GM12878 (cell line): ENCODE data around the gene DDX10. TPM values are rescaled to one million over a fixed set of nuclear protein-coding genes. Genes with fewer than 3 reads are reported as not detected.

Source experiments
- CBFB ChIP-seq: IDR thresholded peaks from 2 replicates; pipeline ENCODE4 v1.6.1; 2016; ENCODE audit warnings: antibody characterized with exemption, low read depth
- GABPA ChIP-seq: IDR thresholded peaks from 2 replicates; pipeline ENCODE4 v1.6.1; 2014; ENCODE audit warnings: antibody characterized with exemption, low read depth, mild to moderate bottlenecking, inconsistent platforms
- LARP7 ChIP-seq: fragments of 450-650 bp; IDR thresholded peaks from 2 replicates; pipeline ENCODE4 v1.6.1; 2017; ENCODE audit warnings: mild to moderate bottlenecking
- MEF2A ChIP-seq: IDR thresholded peaks from 2 replicates; pipeline ENCODE4 v1.6.1; 2011; ENCODE audit warnings: low read depth, mild to moderate bottlenecking, low read length, moderate library complexity; ENCODE audit not compliant: insufficient read depth
- MXI1 ChIP-seq: fragments of 150-350 bp; IDR thresholded peaks from 2 replicates; pipeline ENCODE4 v1.6.1; 2011; ENCODE audit warnings: low read depth, mild to moderate bottlenecking, inconsistent platforms, low read length, improper control_type of control experiment
- PAX5 ChIP-seq: IDR thresholded peaks from 2 replicates; pipeline ENCODE4 v1.6.1; 2011; ENCODE audit warnings: low read depth, low read length, borderline replicate concordance
- POLR2A ChIP-seq: IDR thresholded peaks from 2 replicates; pipeline ENCODE4 v1.6.1; 2011; ENCODE audit warnings: low read depth, mild to moderate bottlenecking, low read length
- SUPT20H ChIP-seq: IDR thresholded peaks from 2 replicates; pipeline ENCODE4 v1.6.1; 2011; ENCODE audit warnings: low read depth, mild to moderate bottlenecking, low read length, moderate library complexity, borderline replicate concordance; ENCODE audit not compliant: control insufficient read depth
- TARDBP ChIP-seq: IDR thresholded peaks from 2 replicates; pipeline ENCODE4 v1.6.1; 2016; ENCODE audit warnings: borderline replicate concordance
- TCF7 ChIP-seq: IDR thresholded peaks from 2 replicates; pipeline ENCODE4 v1.6.1; 2014; ENCODE audit warnings: antibody characterized with exemption, borderline replicate concordance
- ZNF24 ChIP-seq: fragments of 450-650 bp; IDR thresholded peaks from 2 replicates; pipeline ENCODE4 v1.6.1; 2017; ENCODE audit warnings: antibody characterized with exemption, mild to moderate bottlenecking
- polyA plus RNA-seq, 11 experiments: library from polyadenylated mRNA; depleted of rRNA in 4 of 11; unstranded in 6 of 11; stranded (reverse) in 5 of 11; fragments of >200 nt; fragmentation: Nextera tagmentation in 4 of 11; fragmentation: Illumina TruSeq in 1 of 11; extraction: Ambion mirVana in 4 of 11; extraction: Trizol in 1 of 11; gene quantifications; 1 replicate in 1 of 11; 2 replicates in 10 of 11; pipeline versions ENCODE4 v1.2.1 to v1.2.3, GENCODE V29; 2011 to 2016; ENCODE audit warnings: inconsistent platforms in 2 of 11, missing spikeins in 2 of 11, low read depth in 1 of 11
- total RNA-seq, 4 experiments: library from RNA; depleted of rRNA in 3 of 4; stranded (reverse); fragments of >200 nt in 3 of 4; fragmentation: Illumina TruSeq in 1 of 4; extraction: Trizol in 1 of 4; gene quantifications; 2 replicates each; pipeline versions ENCODE4 v1.2.1 to v1.2.3, GENCODE V29; 2013 to 2021
- TF ChIP-seq, protein P1 (sequence below): fragments of 450-650 bp; IDR thresholded peaks from 2 replicates; pipeline ENCODE4 v1.6.1; 2018; ENCODE audit warnings: borderline replicate concordance, mild to moderate bottlenecking; ENCODE audit not compliant: partially characterized antibody
- TF ChIP-seq, protein P2 (sequence below): fragments of 450-650 bp; IDR thresholded peaks from 2 replicates; pipeline ENCODE4 v1.6.1; 2017; ENCODE audit warnings: borderline replicate concordance
- TF ChIP-seq, protein P3 (sequence below): IDR thresholded peaks from 2 replicates; pipeline ENCODE4 v1.6.1; 2012; ENCODE audit warnings: mild to moderate bottlenecking, low read depth, low read length
- TF ChIP-seq, protein P4 (sequence below): fragments of 150-350 bp; IDR thresholded peaks from 2 replicates; pipeline ENCODE4 v1.6.1; 2014; ENCODE audit warnings: mild to moderate bottlenecking, low read depth, low read length
- TF ChIP-seq, protein P5 (sequence below): fragments of 450-650 bp; IDR thresholded peaks from 2 replicates; pipeline ENCODE4 v1.6.1; 2017; ENCODE audit warnings: mild to moderate bottlenecking
- TF ChIP-seq, protein P6 (sequence below): fragments of 450-650 bp; IDR thresholded peaks from 2 replicates; pipeline ENCODE4 v1.6.1; 2016; ENCODE audit warnings: mild to moderate bottlenecking

Gene DDX10
- total and polyA plus RNA-seq, 10 of the 15 experiments (the other 5 are each of a cell fraction or from before 2014, with no cell fraction given): 20.9 to 51.5 (median 31.9) TPM

DNA sequence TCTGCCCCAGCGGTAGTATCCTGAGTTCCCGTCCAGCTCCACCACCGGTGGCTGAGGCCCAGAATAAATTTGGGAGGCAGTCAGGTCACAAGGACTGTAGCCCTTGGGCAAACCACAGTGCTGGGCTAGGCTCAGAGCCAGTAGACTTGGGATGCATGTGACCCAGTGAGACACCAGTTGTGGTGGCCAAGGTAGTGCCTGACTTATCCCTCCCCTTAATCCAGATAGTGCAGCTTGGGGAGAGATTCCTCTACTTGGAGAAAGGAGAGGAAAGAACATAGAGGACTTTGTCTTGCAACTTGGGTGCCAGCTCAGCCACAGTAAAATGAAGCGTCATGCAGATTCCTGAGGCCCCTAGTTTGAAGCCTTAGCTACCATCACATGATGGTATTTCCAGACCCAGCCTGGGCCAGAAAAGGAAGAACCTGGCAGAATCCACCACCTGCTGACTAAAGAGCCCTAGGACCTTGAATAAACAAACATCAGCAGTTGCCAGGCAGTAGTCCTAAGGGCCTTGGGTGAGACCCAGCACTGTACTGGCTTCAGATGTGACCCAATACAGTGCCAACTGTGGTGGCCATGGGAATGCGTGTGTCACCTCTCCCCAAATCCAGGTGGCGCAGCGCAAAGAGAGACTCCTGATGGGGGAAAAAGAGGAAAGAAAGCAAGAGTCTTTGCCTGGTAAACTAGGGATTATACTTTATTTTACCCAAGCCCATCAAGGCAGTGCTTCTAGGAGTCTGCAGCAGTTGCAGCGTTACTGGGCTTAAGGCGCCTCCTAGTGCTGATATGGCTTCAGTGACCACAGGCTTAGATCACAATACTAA is 17.0 kb upstream of the DDX10 start (continued):
- TF ChIP-seq MEF2A (0 out of 2 replicates have a peak, but pooled peaks have one; percentile 53), TARDBP (no peak), LARP7 (no peak), MXI1 (no peak), CBFB (peak; percentile 65; the same call in 1 of the 2 replicates), POLR2A (no peak), GABPA (no peak), PAX5 (no peak), ZNF24 (no peak), TCF7 (no peak), SUPT20H (no peak)
- TF ChIP-seq, protein P1, sequence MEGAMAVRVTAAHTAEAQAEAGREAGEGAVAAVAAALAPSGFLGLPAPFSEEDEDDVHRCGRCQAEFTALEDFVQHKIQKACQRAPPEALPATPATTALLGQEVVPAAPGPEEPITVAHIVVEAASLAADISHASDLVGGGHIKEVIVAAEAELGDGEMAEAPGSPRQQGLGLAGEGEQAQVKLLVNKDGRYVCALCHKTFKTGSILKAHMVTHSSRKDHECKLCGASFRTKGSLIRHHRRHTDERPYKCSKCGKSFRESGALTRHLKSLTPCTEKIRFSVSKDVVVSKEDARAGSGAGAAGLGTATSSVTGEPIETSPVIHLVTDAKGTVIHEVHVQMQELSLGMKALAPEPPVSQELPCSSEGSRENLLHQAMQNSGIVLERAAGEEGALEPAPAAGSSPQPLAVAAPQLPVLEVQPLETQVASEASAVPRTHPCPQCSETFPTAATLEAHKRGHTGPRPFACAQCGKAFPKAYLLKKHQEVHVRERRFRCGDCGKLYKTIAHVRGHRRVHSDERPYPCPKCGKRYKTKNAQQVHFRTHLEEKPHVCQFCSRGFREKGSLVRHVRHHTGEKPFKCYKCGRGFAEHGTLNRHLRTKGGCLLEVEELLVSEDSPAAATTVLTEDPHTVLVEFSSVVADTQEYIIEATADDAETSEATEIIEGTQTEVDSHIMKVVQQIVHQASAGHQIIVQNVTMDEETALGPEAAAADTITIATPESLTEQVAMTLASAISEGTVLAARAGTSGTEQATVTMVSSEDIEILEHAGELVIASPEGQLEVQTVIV: no peak
- TF ChIP-seq, protein P2, sequence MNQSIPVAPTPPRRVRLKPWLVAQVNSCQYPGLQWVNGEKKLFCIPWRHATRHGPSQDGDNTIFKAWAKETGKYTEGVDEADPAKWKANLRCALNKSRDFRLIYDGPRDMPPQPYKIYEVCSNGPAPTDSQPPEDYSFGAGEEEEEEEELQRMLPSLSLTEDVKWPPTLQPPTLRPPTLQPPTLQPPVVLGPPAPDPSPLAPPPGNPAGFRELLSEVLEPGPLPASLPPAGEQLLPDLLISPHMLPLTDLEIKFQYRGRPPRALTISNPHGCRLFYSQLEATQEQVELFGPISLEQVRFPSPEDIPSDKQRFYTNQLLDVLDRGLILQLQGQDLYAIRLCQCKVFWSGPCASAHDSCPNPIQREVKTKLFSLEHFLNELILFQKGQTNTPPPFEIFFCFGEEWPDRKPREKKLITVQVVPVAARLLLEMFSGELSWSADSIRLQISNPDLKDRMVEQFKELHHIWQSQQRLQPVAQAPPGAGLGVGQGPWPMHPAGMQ: no peak
- TF ChIP-seq, protein P3, sequence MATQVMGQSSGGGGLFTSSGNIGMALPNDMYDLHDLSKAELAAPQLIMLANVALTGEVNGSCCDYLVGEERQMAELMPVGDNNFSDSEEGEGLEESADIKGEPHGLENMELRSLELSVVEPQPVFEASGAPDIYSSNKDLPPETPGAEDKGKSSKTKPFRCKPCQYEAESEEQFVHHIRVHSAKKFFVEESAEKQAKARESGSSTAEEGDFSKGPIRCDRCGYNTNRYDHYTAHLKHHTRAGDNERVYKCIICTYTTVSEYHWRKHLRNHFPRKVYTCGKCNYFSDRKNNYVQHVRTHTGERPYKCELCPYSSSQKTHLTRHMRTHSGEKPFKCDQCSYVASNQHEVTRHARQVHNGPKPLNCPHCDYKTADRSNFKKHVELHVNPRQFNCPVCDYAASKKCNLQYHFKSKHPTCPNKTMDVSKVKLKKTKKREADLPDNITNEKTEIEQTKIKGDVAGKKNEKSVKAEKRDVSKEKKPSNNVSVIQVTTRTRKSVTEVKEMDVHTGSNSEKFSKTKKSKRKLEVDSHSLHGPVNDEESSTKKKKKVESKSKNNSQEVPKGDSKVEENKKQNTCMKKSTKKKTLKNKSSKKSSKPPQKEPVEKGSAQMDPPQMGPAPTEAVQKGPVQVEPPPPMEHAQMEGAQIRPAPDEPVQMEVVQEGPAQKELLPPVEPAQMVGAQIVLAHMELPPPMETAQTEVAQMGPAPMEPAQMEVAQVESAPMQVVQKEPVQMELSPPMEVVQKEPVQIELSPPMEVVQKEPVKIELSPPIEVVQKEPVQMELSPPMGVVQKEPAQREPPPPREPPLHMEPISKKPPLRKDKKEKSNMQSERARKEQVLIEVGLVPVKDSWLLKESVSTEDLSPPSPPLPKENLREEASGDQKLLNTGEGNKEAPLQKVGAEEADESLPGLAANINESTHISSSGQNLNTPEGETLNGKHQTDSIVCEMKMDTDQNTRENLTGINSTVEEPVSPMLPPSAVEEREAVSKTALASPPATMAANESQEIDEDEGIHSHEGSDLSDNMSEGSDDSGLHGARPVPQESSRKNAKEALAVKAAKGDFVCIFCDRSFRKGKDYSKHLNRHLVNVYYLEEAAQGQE: no peak
- TF ChIP-seq, protein P4, sequence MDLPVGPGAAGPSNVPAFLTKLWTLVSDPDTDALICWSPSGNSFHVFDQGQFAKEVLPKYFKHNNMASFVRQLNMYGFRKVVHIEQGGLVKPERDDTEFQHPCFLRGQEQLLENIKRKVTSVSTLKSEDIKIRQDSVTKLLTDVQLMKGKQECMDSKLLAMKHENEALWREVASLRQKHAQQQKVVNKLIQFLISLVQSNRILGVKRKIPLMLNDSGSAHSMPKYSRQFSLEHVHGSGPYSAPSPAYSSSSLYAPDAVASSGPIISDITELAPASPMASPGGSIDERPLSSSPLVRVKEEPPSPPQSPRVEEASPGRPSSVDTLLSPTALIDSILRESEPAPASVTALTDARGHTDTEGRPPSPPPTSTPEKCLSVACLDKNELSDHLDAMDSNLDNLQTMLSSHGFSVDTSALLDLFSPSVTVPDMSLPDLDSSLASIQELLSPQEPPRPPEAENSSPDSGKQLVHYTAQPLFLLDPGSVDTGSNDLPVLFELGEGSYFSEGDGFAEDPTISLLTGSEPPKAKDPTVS: no peak
- TF ChIP-seq, protein P5, sequence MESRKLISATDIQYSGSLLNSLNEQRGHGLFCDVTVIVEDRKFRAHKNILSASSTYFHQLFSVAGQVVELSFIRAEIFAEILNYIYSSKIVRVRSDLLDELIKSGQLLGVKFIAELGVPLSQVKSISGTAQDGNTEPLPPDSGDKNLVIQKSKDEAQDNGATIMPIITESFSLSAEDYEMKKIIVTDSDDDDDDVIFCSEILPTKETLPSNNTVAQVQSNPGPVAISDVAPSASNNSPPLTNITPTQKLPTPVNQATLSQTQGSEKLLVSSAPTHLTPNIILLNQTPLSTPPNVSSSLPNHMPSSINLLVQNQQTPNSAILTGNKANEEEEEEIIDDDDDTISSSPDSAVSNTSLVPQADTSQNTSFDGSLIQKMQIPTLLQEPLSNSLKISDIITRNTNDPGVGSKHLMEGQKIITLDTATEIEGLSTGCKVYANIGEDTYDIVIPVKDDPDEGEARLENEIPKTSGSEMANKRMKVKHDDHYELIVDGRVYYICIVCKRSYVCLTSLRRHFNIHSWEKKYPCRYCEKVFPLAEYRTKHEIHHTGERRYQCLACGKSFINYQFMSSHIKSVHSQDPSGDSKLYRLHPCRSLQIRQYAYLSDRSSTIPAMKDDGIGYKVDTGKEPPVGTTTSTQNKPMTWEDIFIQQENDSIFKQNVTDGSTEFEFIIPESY: no peak
- TF ChIP-seq, protein P6, sequence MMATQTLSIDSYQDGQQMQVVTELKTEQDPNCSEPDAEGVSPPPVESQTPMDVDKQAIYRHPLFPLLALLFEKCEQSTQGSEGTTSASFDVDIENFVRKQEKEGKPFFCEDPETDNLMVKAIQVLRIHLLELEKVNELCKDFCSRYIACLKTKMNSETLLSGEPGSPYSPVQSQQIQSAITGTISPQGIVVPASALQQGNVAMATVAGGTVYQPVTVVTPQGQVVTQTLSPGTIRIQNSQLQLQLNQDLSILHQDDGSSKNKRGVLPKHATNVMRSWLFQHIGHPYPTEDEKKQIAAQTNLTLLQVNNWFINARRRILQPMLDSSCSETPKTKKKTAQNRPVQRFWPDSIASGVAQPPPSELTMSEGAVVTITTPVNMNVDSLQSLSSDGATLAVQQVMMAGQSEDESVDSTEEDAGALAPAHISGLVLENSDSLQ: no peak
